H1 (cell line): Measurements from ENCODE around the gene TBC1D22A. TPM values are rescaled to one million over a fixed set of nuclear protein-coding genes. Genes with fewer than 3 reads are reported as not detected.

Experiments
- ASH2L ChIP-seq: fragments of 200-600, 300-600 bp; sonication (generic); IDR thresholded peaks from one replicate; pipeline ENCODE4 v1.7.1; 2017; ENCODE audit warnings: low read length
- CEBPB ChIP-seq: IDR thresholded peaks from 2 replicates; pipeline ENCODE4 v1.6.1; 2012; ENCODE audit warnings: low read depth, low read length
- E2F6 ChIP-seq: IDR thresholded peaks from 2 replicates; pipeline ENCODE4 v1.6.1; 2012; ENCODE audit warnings: inconsistent platforms
- KDM1A ChIP-seq: fragments of 200-600, 300-600 bp; sonication (generic); IDR thresholded peaks from 2 replicates; pipeline ENCODE4 v1.7.1; 2016; ENCODE audit warnings: mild to moderate bottlenecking, low read length, borderline replicate concordance
- NANOG ChIP-seq: IDR thresholded peaks from 2 replicates; pipeline ENCODE4 v1.6.1; 2011; ENCODE audit warnings: low read length, low read depth, mild to moderate bottlenecking, inconsistent platforms; ENCODE audit not compliant: insufficient read depth, poor library complexity, severe bottlenecking
- NRF1 ChIP-seq: IDR thresholded peaks from 2 replicates; pipeline ENCODE4 v1.6.1; 2011; ENCODE audit warnings: mild to moderate bottlenecking, low read depth, low read length, improper control_type of control experiment
- POU5F1 ChIP-seq: IDR thresholded peaks from 2 replicates; pipeline ENCODE4 v1.6.1; 2011; ENCODE audit warnings: low read depth, mild to moderate bottlenecking, low read length, moderate library complexity
- RNF2 ChIP-seq: fragments of 200-900, 300-1000 bp; sonication (generic); IDR thresholded peaks from 2 replicates; pipeline ENCODE4 v1.7.1; 2016; ENCODE audit warnings: borderline replicate concordance, low read depth, mild to moderate bottlenecking, antibody characterized with exemption, low read length; ENCODE audit not compliant: poor library complexity, severe bottlenecking; ENCODE audit errors: missing control alignments
- SP2 ChIP-seq: IDR thresholded peaks from 2 replicates; pipeline ENCODE4 v1.6.1; 2012; ENCODE audit warnings: mild to moderate bottlenecking, low read length, inconsistent platforms
- SRF ChIP-seq: IDR thresholded peaks from 2 replicates; pipeline ENCODE4 v1.6.1; 2011; ENCODE audit warnings: mild to moderate bottlenecking, low read depth, low read length, moderate library complexity
- polyA plus RNA-seq, 7 experiments: library from polyadenylated mRNA; depleted of rRNA in 3 of 7; stranded (reverse) in 5 of 7; unstranded in 2 of 7; fragments of >200 nt in 5 of 7; fragments of 200-250 nt in 2 of 7; gene quantifications; 1 replicate in 5 of 7; 2 replicates in 1 of 7; 4 replicates in 1 of 7; pipeline versions ENCODE4 v1.2.1 to v1.2.3, GENCODE V29; 2011 to 2013; ENCODE audit warnings: missing spikeins in 2 of 7, mixed read lengths in 2 of 7
- total RNA-seq: library from RNA; stranded (reverse); fragmentation: NEBNext Ultra II Directional; extraction: Animal tissue kit (Norgen Biotek cat#: 25700); gene quantifications from 2 replicates; pipeline ENCODE4 v1.2.1, GENCODE V29; 2021

Gene TBC1D22A
- total and polyA plus RNA-seq, 2 of the 8 experiments (the other 6 are each of a cell fraction or from before 2014, with no cell fraction given), result 11.9 to 18.4 TPM

DNA sequence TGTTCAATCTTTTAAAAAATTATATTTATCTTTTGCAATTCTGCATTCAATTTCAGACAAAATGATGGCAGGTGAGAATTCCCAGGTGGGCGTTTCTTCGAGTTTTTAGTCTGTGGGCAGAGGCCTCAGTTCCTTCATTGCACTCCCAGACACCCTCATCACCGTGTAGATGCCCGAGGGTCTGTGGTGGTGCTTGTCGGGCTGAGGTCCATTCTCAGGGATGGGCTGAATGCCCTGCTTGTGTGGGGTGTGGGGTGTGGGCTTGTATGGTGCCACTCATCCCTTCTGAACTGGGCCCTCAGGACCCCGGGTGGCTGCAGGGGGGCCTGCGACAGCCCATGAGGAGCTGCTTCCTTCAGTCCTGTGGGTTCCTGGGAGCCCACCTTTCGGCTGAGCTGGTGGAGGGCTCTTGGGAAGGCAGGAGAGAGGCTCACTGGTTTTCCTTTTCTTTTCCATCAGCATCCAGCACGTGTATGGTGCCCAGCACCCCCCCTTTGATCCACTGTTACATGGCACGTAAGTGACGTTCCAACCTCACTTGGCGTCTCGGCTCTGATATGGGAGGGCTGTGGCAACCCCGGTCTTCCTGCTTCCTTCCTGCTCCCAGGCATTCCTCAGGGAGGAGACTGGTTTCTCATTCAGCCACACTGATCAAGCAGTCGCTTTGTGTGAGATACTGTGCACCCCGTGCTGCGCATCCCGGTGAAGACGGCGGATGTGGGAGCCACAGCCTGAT, 29.8 kb downstream of the TBC1D22A start (continued):
- no peak for TF ChIP-seq POU5F1
- TF ChIP-seq KDM1A, result no peak
- no peak for TF ChIP-seq SRF
- no peak for TF ChIP-seq ASH2L
- TF ChIP-seq E2F6, result no peak
- TF ChIP-seq RNF2, result no peak
- TF ChIP-seq CEBPB, result no peak
- no peak for TF ChIP-seq NRF1
- TF ChIP-seq NANOG, result no peak
- no peak for TF ChIP-seq SP2
